Measurements from ENCODE around the gene TP53TG3B.
"Not testable (repeated sequence)": the region's sequence is repeated elsewhere in the genome, so short reads cannot be mapped to it uniquely, and the experiment has no call there.

The TP53TG3B gene

GRCh38 chr16:33360541-33360940 lies at the start of gene TP53TG3B:
Gene TP53TG3B, plus strand, starts transcription at chr16:33360841. Its CDS starts 68 bp downstream, at chr16:33360909.
- not testable (repeated sequence) for DNase-seq

- DNase-seq: not testable (repeated sequence)
Measured at GRCh38 chr16:33336226-33337012, 24.2 kb upstream of the TP53TG3B start.

- DNase-seq: not testable (repeated sequence)
Measured at GRCh38 chr16:33337627-33338542, 22.8 kb upstream of the TP53TG3B start.

GRCh38 chr16:33338543-33338951 lies 22.1 kb upstream of the TP53TG3B start:
- not testable (repeated sequence) for DNase-seq

GRCh38 chr16:33339093-33340061 lies 21.3 kb upstream of the TP53TG3B start:
- DNase-seq: not testable (repeated sequence)
